Body of pancreas (tissue), 4 donors: Measurements from ENCODE around the gene UBE2E2. TPM values are rescaled to one million over a fixed set of nuclear protein-coding genes. Genes with fewer than 3 reads are reported as not detected.
A peak's percentile ranks its signal among the peaks of the same experiment; 100 is the strongest.

Experiments used
- ATAC-seq: fragments of 150-250 bp; one replicate; pipeline ENCODE4 v1.9.1; 2016
- DNase-seq, 4 donors: peaks; one replicate each; pipeline ENCODE4 v3.0.0-alpha.2; 2019
- H3K27ac ChIP-seq, 4 donors: fragments of 200-600 bp; sonication (generic); 1 replicate in 3 of 4; 2 replicates in 1 of 4; pipeline versions ENCODE4 v1.5.1 to v1.6.1; 2016 to 2019; ENCODE audit warnings: mild to moderate bottlenecking in 1 of 4, mixed read lengths in 1 of 4, moderate library complexity in 1 of 4
- H3K27me3 ChIP-seq, 2 donors: fragments of 200-600 bp; sonication (generic); one replicate each; pipeline ENCODE4 v1.6.0; 2016; ENCODE audit warnings: mild to moderate bottlenecking in 1 of 2
- H3K36me3 ChIP-seq, 2 donors: fragments of 200-600 bp; sonication (generic); replicated peaks in 1 of 2; 2 replicates each; pipeline ENCODE4 v1.5.1; 2016; ENCODE audit warnings: low read depth in 2 of 2; ENCODE audit not compliant: insufficient read depth in 1 of 2
- H3K4me1 ChIP-seq: fragments of 200-600 bp; sonication (generic); one replicate; pipeline ENCODE4 v1.6.0; 2016
- H3K4me3 ChIP-seq, 2 donors: fragments of 200-600 bp; sonication (generic); 1 replicate in 1 of 2; 2 replicates in 1 of 2; pipeline ENCODE4 v1.5.1; 2016 to 2019
- H3K9me3 ChIP-seq, 3 donors: fragments of 200-600 bp; sonication (generic); 1 replicate in 2 of 3; 2 replicates in 1 of 3; pipeline ENCODE4 v1.5.1; 2016
- CTCF ChIP-seq, 7 experiments: fragments of 450-650 bp in 4 of 7; fragments of 200-600 bp in 3 of 7; sonication (generic) in 3 of 7; IDR thresholded peaks; one replicate each; pipeline ENCODE4 v1.5.1; 2016 to 2019; ENCODE audit warnings: antibody characterized with exemption in 7 of 7
- POLR2A ChIP-seq, 3 donors: fragments of 450-650 bp; IDR thresholded peaks; one replicate each; pipeline ENCODE4 v1.6.1; 2016; ENCODE audit warnings: antibody characterized with exemption in 3 of 3, mild to moderate bottlenecking in 2 of 3
- WGBS, 2 donors: methylation state at CpG; one replicate each; pipeline ENCODE4 v1.1.5; 2017; 5-methylcytosine and 5-hydroxymethylcytosine counted together
- intact Hi-C: fragments of 100-400 bp; cut with DNase I; formaldehyde crosslinking; loops from one replicate; pipeline ENCODE4 v1.15.1; 2023
- total RNA-seq, 2 donors: library from RNA; depleted of rRNA; stranded (reverse); fragments of >200 nt; gene quantifications; one replicate each; pipeline ENCODE4 v1.1.0, GENCODE V29; 2016

UBE2E2 gene
- total RNA-seq, 2 donors from 2014 or later, result 7.8 to 23.7 TPM

- Histone ChIP-seq H3K27me3 (no peaks in the 10 kb centered on the region), H3K36me3 (no peaks in the 10 kb centered on the region), H3K9me3 (no peaks in the 10 kb centered on the region), H3K27ac (no peak overlapping the region), H3K4me3 (no peak overlapping the region), H3K4me1 (peaks cover 10% of the 10 kb centered on the region)
- TF ChIP-seq POLR2A (IDR thresholded peaks at IDR 0.05), result no peak
- no peak for TF ChIP-seq CTCF (IDR thresholded peaks at IDR 0.05)
- DNase-seq (no peak), ATAC-seq (no peak)
- 72 to 79% methylated on average over 10 of the region's 10 CpGs for WGBS, 2 donors
- intact Hi-C loops, result no loop called here
Measured at GRCh38 chr3:23201154-23201838, 1.8 kb upstream of the UBE2E2 start.

- ATAC-seq (peak; percentile 34), DNase-seq (peak in 2 of 4 donors; percentile 34 to 42)
- intact Hi-C loops, result no loop called here
- Histone ChIP-seq H3K36me3 (no peaks in the 10 kb centered on the region), H3K4me3 (peak overlapping the region; percentile 18 to 48), H3K4me1 (peaks cover 10% of the 10 kb centered on the region), H3K27me3 (no peaks in the 10 kb centered on the region), H3K9me3 (no peaks in the 10 kb centered on the region), H3K27ac (peak overlapping the region; percentile 56 to 76 (median 67))
- no peak for TF ChIP-seq CTCF (IDR thresholded peaks at IDR 0.05)
- 5 to 7% methylated on average over 32 to 40 of the region's 41 CpGs for WGBS, 2 donors
Measured at GRCh38 chr3:23202203-23202920, 765 bp upstream of the UBE2E2 start.

- H3K4me3 ChIP-seq, result peak overlapping the region; percentile 70 to 85
- TF ChIP-seq CTCF (IDR thresholded peaks at IDR 0.05), result no peak
- no peak for TF ChIP-seq POLR2A (IDR thresholded peaks at IDR 0.05)
- no peaks in the 10 kb centered on the region for H3K9me3 ChIP-seq
- intact Hi-C loops, result no loop called here
- H3K4me1 ChIP-seq, result peaks cover 10% of the 10 kb centered on the region
- H3K27ac ChIP-seq, result peak overlapping the region in 3 of 4 donors; percentile 67 to 76 (median 71)
- no peaks in the 10 kb centered on the region for H3K27me3 ChIP-seq
- no peaks in the 10 kb centered on the region for H3K36me3 ChIP-seq
- ATAC-seq, result no peak
- 2 to 3% methylated on average over 19 of the region's 19 CpGs for WGBS, 2 donors
- peak; percentile 12 to 29 (median 20) for DNase-seq
Measured at GRCh38 chr3:23203708-23204330, 692 bp downstream of the UBE2E2 start.

- intact Hi-C loops, result no loop called here
- TF ChIP-seq CTCF (IDR thresholded peaks at IDR 0.05) (no peak), POLR2A (IDR thresholded peaks at IDR 0.05) (no peak)
- H3K27ac ChIP-seq, result no peak overlapping the region
- H3K9me3 ChIP-seq, result no peaks in the 10 kb centered on the region
- H3K27me3 ChIP-seq, result no peaks in the 10 kb centered on the region
- ATAC-seq, result no peak
- H3K4me1 ChIP-seq, result peaks cover 10% of the 10 kb centered on the region
- H3K4me3 ChIP-seq, result no peak overlapping the region
- no peaks in the 10 kb centered on the region for H3K36me3 ChIP-seq
- no peak for DNase-seq
- WGBS, 2 donors, result 89 to 93% methylated on average over 3 of the region's 3 CpGs
Measured at GRCh38 chr3:23206366-23206765, 3.2 kb downstream of the UBE2E2 start.
